ENCODE results near the gene TNF.
A peak's percentile ranks its signal among the peaks of the same experiment; 100 is the strongest.

The TNF gene

GRCh38 chr6:31535538-31536324 lies 39.6 kb upstream of the TNF start:
- Histone ChIP-seq H3K9me3 (ENCODE audit: control insufficient read depth, insufficient read depth, low read length) (no peaks in the 10 kb centered on the region), H3K9ac (ENCODE audit: low read depth, low read length) (no peak overlapping the region), H3K36me3 (ENCODE audit: insufficient read depth, low read length) (peaks cover 71% of the 10 kb centered on the region), H3K4me1 (ENCODE audit: insufficient read depth, low read length) (peaks cover 4% of the 10 kb centered on the region; the same call in 1 of the 2 replicates)

GRCh38 chr6:31538805-31539400 lies 36.5 kb upstream of the TNF start:
- Histone ChIP-seq H3K36me3 (ENCODE audit: insufficient read depth, low read length) (peaks cover 61% of the 10 kb centered on the region), H3K4me1 (ENCODE audit: insufficient read depth, low read length) (peaks cover 4% of the 10 kb centered on the region; the same call in 1 of the 2 replicates), H3K9me3 (ENCODE audit: control insufficient read depth, insufficient read depth, low read length) (no peaks in the 10 kb centered on the region), H3K9ac (ENCODE audit: low read depth, low read length) (no peak overlapping the region)

- Histone ChIP-seq H3K4me1 (ENCODE audit: insufficient read depth, low read length) (peaks cover 5% of the 10 kb centered on the region), H3K9ac (ENCODE audit: low read depth, low read length) (peak overlapping the region; percentile 95), H3K9me3 (ENCODE audit: control insufficient read depth, insufficient read depth, low read length) (no peaks in the 10 kb centered on the region), H3K36me3 (ENCODE audit: insufficient read depth, low read length) (peaks cover 44% of the 10 kb centered on the region)
These were observed 34.7 kb upstream of the TNF start for GRCh38 chr6:31540640-31541039.

GRCh38 chr6:31541059-31541657 lies 34.2 kb upstream of the TNF start:
- no peaks in the 10 kb centered on the region for H3K9me3 ChIP-seq (ENCODE audit: control insufficient read depth, insufficient read depth, low read length)
- peaks cover 10% of the 10 kb centered on the region for H3K4me1 ChIP-seq (ENCODE audit: insufficient read depth, low read length)
- peak overlapping the region; percentile 95 for H3K9ac ChIP-seq (ENCODE audit: low read depth, low read length)
- H3K36me3 ChIP-seq (ENCODE audit: insufficient read depth, low read length), result peaks cover 39% of the 10 kb centered on the region

GRCh38 chr6:31541658-31542521 lies 33.5 kb upstream of the TNF start, which contains the start of gene DDX39B:
DDX39B (minus strand) TSS chr6:31542003; CDS start chr6:31540532, 1,471 bp downstream.
- Histone ChIP-seq H3K4me1 (ENCODE audit: insufficient read depth, low read length) (peaks cover 10% of the 10 kb centered on the region), H3K9me3 (ENCODE audit: control insufficient read depth, insufficient read depth, low read length) (no peaks in the 10 kb centered on the region), H3K9ac (ENCODE audit: low read depth, low read length) (peak within 1 kb of the TSS; percentile 95), H3K36me3 (ENCODE audit: insufficient read depth, low read length) (peaks cover 32% of the 10 kb centered on the region)

- H3K9me3 ChIP-seq (ENCODE audit: control insufficient read depth, insufficient read depth, low read length), result no peaks in the 10 kb centered on the region
- H3K4me1 ChIP-seq (ENCODE audit: insufficient read depth, low read length), result peaks cover 10% of the 10 kb centered on the region
- peaks cover 22% of the 10 kb centered on the region for H3K36me3 ChIP-seq (ENCODE audit: insufficient read depth, low read length)
- H3K9ac ChIP-seq (ENCODE audit: low read depth, low read length), result no peak overlapping the region
These were observed 31.7 kb upstream of the TNF start for GRCh38 chr6:31543639-31544038.

GRCh38 chr6:31544676-31545075 lies 30.7 kb upstream of the TNF start:
- peaks cover 6% of the 10 kb centered on the region for H3K4me1 ChIP-seq (ENCODE audit: insufficient read depth, low read length)
- no peaks in the 10 kb centered on the region for H3K9me3 ChIP-seq (ENCODE audit: control insufficient read depth, insufficient read depth, low read length)
- H3K36me3 ChIP-seq (ENCODE audit: insufficient read depth, low read length), result peaks cover 11% of the 10 kb centered on the region
- H3K9ac ChIP-seq (ENCODE audit: low read depth, low read length), result no peak overlapping the region

GRCh38 chr6:31545291-31545690 lies 30.1 kb upstream of the TNF start:
- H3K36me3 ChIP-seq (ENCODE audit: insufficient read depth, low read length), result peaks cover 5% of the 10 kb centered on the region; the same call in 1 of the 2 replicates
- peaks cover 6% of the 10 kb centered on the region for H3K4me1 ChIP-seq (ENCODE audit: insufficient read depth, low read length)
- no peak overlapping the region for H3K9ac ChIP-seq (ENCODE audit: low read depth, low read length)
- no peaks in the 10 kb centered on the region for H3K9me3 ChIP-seq (ENCODE audit: control insufficient read depth, insufficient read depth, low read length)

GRCh38 chr6:31546339-31546957 lies 28.9 kb upstream of the TNF start, which contains the start of gene ATP6V1G2:
ATP6V1G2 (minus strand) TSS chr6:31546608; CDS start chr6:31546559, 49 bp downstream.
- Histone ChIP-seq H3K4me1 (ENCODE audit: insufficient read depth, low read length) (peaks cover 6% of the 10 kb centered on the region), H3K9ac (ENCODE audit: low read depth, low read length) (peak within 1 kb of the TSS; percentile 46; the same call in 1 of the 2 replicates), H3K9me3 (ENCODE audit: control insufficient read depth, insufficient read depth, low read length) (no peaks in the 10 kb centered on the region), H3K36me3 (ENCODE audit: insufficient read depth, low read length) (no peaks in the 10 kb centered on the region)

- Histone ChIP-seq H3K9ac (ENCODE audit: low read depth, low read length) (peak within 1 kb of the TSS; percentile 46), H3K4me1 (ENCODE audit: insufficient read depth, low read length) (peaks cover 6% of the 10 kb centered on the region), H3K36me3 (ENCODE audit: insufficient read depth, low read length) (no peaks in the 10 kb centered on the region), H3K9me3 (ENCODE audit: control insufficient read depth, insufficient read depth, low read length) (no peaks in the 10 kb centered on the region)
These were observed 28.2 kb upstream of the TNF start, which contains the start of gene NFKBIL1 for GRCh38 chr6:31546958-31547726. NFKBIL1 (plus strand) TSS chr6:31547608; CDS start chr6:31547695, 87 bp downstream.

- Histone ChIP-seq H3K4me1 (ENCODE audit: insufficient read depth, low read length) (peaks cover 6% of the 10 kb centered on the region), H3K36me3 (ENCODE audit: insufficient read depth, low read length) (no peaks in the 10 kb centered on the region), H3K9ac (ENCODE audit: low read depth, low read length) (peak overlapping the region; percentile 46), H3K9me3 (ENCODE audit: control insufficient read depth, insufficient read depth, low read length) (no peaks in the 10 kb centered on the region)
These were observed 27.4 kb upstream of the TNF start for GRCh38 chr6:31547727-31548543.

GRCh38 chr6:31548544-31548873 lies 26.9 kb upstream of the TNF start:
- Histone ChIP-seq H3K9ac (ENCODE audit: low read depth, low read length) (no peak overlapping the region), H3K36me3 (ENCODE audit: insufficient read depth, low read length) (no peaks in the 10 kb centered on the region), H3K4me1 (ENCODE audit: insufficient read depth, low read length) (peaks cover 6% of the 10 kb centered on the region), H3K9me3 (ENCODE audit: control insufficient read depth, insufficient read depth, low read length) (no peaks in the 10 kb centered on the region)
